Natural killer cell treated with Interleukin-12 subunit alpha and Interleukin-12 subunit beta and Interleukin-15 and Interleukin-18, amount 100 ng/mL, for 72 hours (primary cell): ENCODE measurements around the gene AADAT. TPM values are rescaled to one million over a fixed set of nuclear protein-coding genes. Genes with fewer than 3 reads are reported as not detected.

Source experiments
- ATAC-seq, 2 donors: fragments of 150-1000 bp; cut with Tn5 transposase in 1 of 2; sonication (Bioruptor Pico), chemical (Tn5 transposase) in 1 of 2; 2 replicates each; pipeline ENCODE4 v1.10.0; 2021
- DNase-seq: peaks from one replicate; pipeline ENCODE4 v3.0.0; 2022; ENCODE audit warnings: low spot score
- H3K27ac Mint-ChIP-seq, 2 donors: 1 replicate in 1 of 2; 2 replicates in 1 of 2; pipeline ENCODE4 v1.8.0; 2022; ENCODE audit warnings: mixed read lengths in 2 of 2, mild to moderate bottlenecking in 1 of 2, moderate library complexity in 1 of 2
- H3K27me3 Mint-ChIP-seq, 2 donors: 1 replicate in 1 of 2; 2 replicates in 1 of 2; pipeline ENCODE4 v1.8.0; 2022; ENCODE audit warnings: mixed read lengths in 2 of 2
- H3K36me3 Mint-ChIP-seq: one replicate; pipeline ENCODE4 v1.8.0; 2022; ENCODE audit warnings: mixed read lengths
- H3K4me1 Mint-ChIP-seq, 2 donors: 1 replicate in 1 of 2; 2 replicates in 1 of 2; pipeline ENCODE4 v1.8.0; 2022; ENCODE audit warnings: low read depth in 2 of 2, mixed read lengths in 2 of 2, mild to moderate bottlenecking in 1 of 2
- H3K4me3 Mint-ChIP-seq: one replicate; pipeline ENCODE4 v1.8.0; 2022; ENCODE audit warnings: mixed read lengths
- H3K9me3 Mint-ChIP-seq: 2 replicates; pipeline ENCODE4 v1.8.0; 2022; ENCODE audit warnings: mixed read lengths
- total RNA-seq, 2 donors: library from RNA; stranded (reverse); gene quantifications; one replicate each; pipeline ENCODE4 v1.2.3, GENCODE V29; 2022

AADAT gene
- total RNA-seq, 2 donors from 2014 or later: not detected

GRCh38 chr4:170037481-170037880 lies 52.3 kb downstream of the AADAT start:
- Mint-ChIP-seq H3K36me3 (no peaks in the 10 kb centered on the region), H3K4me1 (no peaks in the 10 kb centered on the region), H3K27ac (no peak overlapping the region), H3K4me3 (no peak overlapping the region), H3K27me3 (no peaks in the 10 kb centered on the region), H3K9me3 (no peaks in the 10 kb centered on the region)
- DNase-seq (no peak), ATAC-seq (no peak)

GRCh38 chr4:170035845-170036244 lies 53.9 kb downstream of the AADAT start:
- H3K27me3 Mint-ChIP-seq: peaks cover 5 to 10% of the 10 kb centered on the region in 2 donors
- ATAC-seq: no peak

GRCh38 chr4:170035231-170035630 lies 54.5 kb downstream of the AADAT start:
- no peak for ATAC-seq
- Mint-ChIP-seq H3K4me1 (no peaks in the 10 kb centered on the region), H3K36me3 (no peaks in the 10 kb centered on the region), H3K9me3 (no peaks in the 10 kb centered on the region), H3K4me3 (no peak overlapping the region), H3K27ac (no peak overlapping the region), H3K27me3 (peaks cover 9 to 16% of the 10 kb centered on the region in 2 donors)
- DNase-seq: no peak

More at GRCh38 chr4:170035845-170036244, 53.9 kb downstream of the AADAT start:
- Mint-ChIP-seq H3K27ac (no peak overlapping the region), H3K4me1 (no peaks in the 10 kb centered on the region), H3K9me3 (no peaks in the 10 kb centered on the region), H3K36me3 (no peaks in the 10 kb centered on the region), H3K4me3 (no peak overlapping the region)
- no peak for DNase-seq

- H3K4me1 Mint-ChIP-seq: no peaks in the 10 kb centered on the region
- H3K27me3 Mint-ChIP-seq: peaks cover 15 to 25% of the 10 kb centered on the region in 2 donors
- H3K27ac Mint-ChIP-seq: no peak overlapping the region
- no peak overlapping the region for H3K4me3 Mint-ChIP-seq
- no peaks in the 10 kb centered on the region for H3K9me3 Mint-ChIP-seq
- no peaks in the 10 kb centered on the region for H3K36me3 Mint-ChIP-seq
- no peak for DNase-seq
- no peak for ATAC-seq
Observed at GRCh38 chr4:170033999-170034398, 55.8 kb downstream of the AADAT start.

GRCh38 chr4:170030121-170030520 lies 59.6 kb downstream of the AADAT start:
- Mint-ChIP-seq H3K27me3 (peaks cover 21 to 26% of the 10 kb centered on the region in 2 donors), H3K27ac (no peak overlapping the region)

GRCh38 chr4:170027181-170027829 lies 62.5 kb downstream of the AADAT start:
- peaks cover 24 to 26% of the 10 kb centered on the region in 2 donors for H3K27me3 Mint-ChIP-seq
- H3K27ac Mint-ChIP-seq: peak overlapping the region; percentile 78 to 92
- H3K36me3 Mint-ChIP-seq: no peaks in the 10 kb centered on the region
- H3K4me3 Mint-ChIP-seq: peak overlapping the region; percentile 97
- ATAC-seq: peak; percentile 76 to 85
- H3K9me3 Mint-ChIP-seq: no peaks in the 10 kb centered on the region
- peak; percentile 90 for DNase-seq
- H3K4me1 Mint-ChIP-seq: peaks cover 12 to 16% of the 10 kb centered on the region in 2 donors

More at GRCh38 chr4:170030121-170030520, 59.6 kb downstream of the AADAT start:
- peaks cover 12 to 16% of the 10 kb centered on the region in 2 donors for H3K4me1 Mint-ChIP-seq
- no peak overlapping the region for H3K4me3 Mint-ChIP-seq
- H3K9me3 Mint-ChIP-seq: no peaks in the 10 kb centered on the region
- DNase-seq (no peak), ATAC-seq (no peak)
- H3K36me3 Mint-ChIP-seq: no peaks in the 10 kb centered on the region

- Mint-ChIP-seq H3K9me3 (no peaks in the 10 kb centered on the region), H3K4me1 (peaks cover 12 to 16% of the 10 kb centered on the region in 2 donors), H3K4me3 (peak within 1 kb of the TSS; percentile 97), H3K27me3 (peaks cover 22 to 24% of the 10 kb centered on the region in 2 donors), H3K27ac (peak within 1 kb of the TSS; percentile 78 to 92), H3K36me3 (no peaks in the 10 kb centered on the region)
- peak; percentile 94 for DNase-seq
- ATAC-seq: peak; percentile 93
Observed at GRCh38 chr4:170026253-170027021, 63.3 kb downstream of the AADAT start, which contains the start of gene MFAP3L. MFAP3L (minus strand) TSS chr4:170026395; CDS start chr4:170005877, 20,518 bp downstream.

- DNase-seq (no peak), ATAC-seq (no peak)
- peak overlapping the region in 1 of 2 donors; percentile 18 for H3K27ac Mint-ChIP-seq
- peaks cover 15 to 19% of the 10 kb centered on the region in 2 donors for H3K27me3 Mint-ChIP-seq
- no peaks in the 10 kb centered on the region for H3K9me3 Mint-ChIP-seq
- H3K36me3 Mint-ChIP-seq: no peaks in the 10 kb centered on the region
- H3K4me1 Mint-ChIP-seq: peaks cover 12 to 16% of the 10 kb centered on the region in 2 donors
- H3K4me3 Mint-ChIP-seq: peak overlapping the region; percentile 85
Observed at GRCh38 chr4:170025523-170026252, 64.1 kb downstream of the AADAT start.

- H3K9me3 Mint-ChIP-seq: no peaks in the 10 kb centered on the region
- no peak for ATAC-seq
- peaks cover 9 to 14% of the 10 kb centered on the region in 2 donors for H3K27me3 Mint-ChIP-seq
- H3K36me3 Mint-ChIP-seq: no peaks in the 10 kb centered on the region
- no peak overlapping the region for H3K4me3 Mint-ChIP-seq
- no peak overlapping the region for H3K27ac Mint-ChIP-seq
- peaks cover 5 to 7% of the 10 kb centered on the region in 2 donors for H3K4me1 Mint-ChIP-seq
- no peak for DNase-seq
Observed at GRCh38 chr4:170022211-170022610, 67.5 kb downstream of the AADAT start.

- Mint-ChIP-seq H3K4me3 (no peak overlapping the region), H3K27me3 (peaks cover 9 to 13% of the 10 kb centered on the region in 2 donors), H3K36me3 (no peaks in the 10 kb centered on the region), H3K9me3 (no peaks in the 10 kb centered on the region), H3K4me1 (no peaks in the 10 kb centered on the region), H3K27ac (no peak overlapping the region)
- ATAC-seq (no peak), DNase-seq (no peak)
Observed at GRCh38 chr4:170017252-170017651, 72.5 kb downstream of the AADAT start.

- no peak for ATAC-seq
- Mint-ChIP-seq H3K27me3 (peaks cover 5 to 7% of the 10 kb centered on the region in 2 donors), H3K27ac (no peak overlapping the region), H3K36me3 (no peaks in the 10 kb centered on the region), H3K4me1 (no peaks in the 10 kb centered on the region), H3K4me3 (no peak overlapping the region), H3K9me3 (no peaks in the 10 kb centered on the region)
- DNase-seq: no peak
Observed at GRCh38 chr4:170015285-170015684, 74.5 kb downstream of the AADAT start.

GRCh38 chr4:170014359-170015011 lies 75.3 kb downstream of the AADAT start:
- ATAC-seq (no peak), DNase-seq (no peak)
- Mint-ChIP-seq H3K27me3 (peaks cover 0 to 2% of the 10 kb centered on the region in 2 donors), H3K4me3 (no peak overlapping the region), H3K36me3 (no peaks in the 10 kb centered on the region), H3K9me3 (no peaks in the 10 kb centered on the region), H3K27ac (no peak overlapping the region), H3K4me1 (no peaks in the 10 kb centered on the region)

GRCh38 chr4:170012629-170012958 lies 77.2 kb downstream of the AADAT start:
- DNase-seq (no peak), ATAC-seq (no peak)
- Mint-ChIP-seq H3K4me3 (no peak overlapping the region), H3K4me1 (peaks cover 6 to 11% of the 10 kb centered on the region in 2 donors), H3K9me3 (no peaks in the 10 kb centered on the region), H3K36me3 (no peaks in the 10 kb centered on the region), H3K27me3 (peaks cover 0 to 2% of the 10 kb centered on the region in 2 donors), H3K27ac (no peak overlapping the region)
